Measurements from ENCODE around the gene BNIP3. TPM values are rescaled to one million over a fixed set of nuclear protein-coding genes. Genes with fewer than 3 reads are reported as not detected.

Gene BNIP3
- total RNA-seq, 1 donor from 2014 or later, result 29.2 TPM

- Mint-ChIP-seq H3K9me3 (ENCODE audit: unreplicated experiment) (no peaks in the 10 kb centered on the region), H3K27ac (ENCODE audit: unreplicated experiment) (no peak overlapping the region), H3K4me3 (ENCODE audit: unreplicated experiment) (no peak overlapping the region), H3K36me3 (ENCODE audit: unreplicated experiment) (no peaks in the 10 kb centered on the region), H3K4me1 (ENCODE audit: unreplicated experiment) (peaks cover 6% of the 10 kb centered on the region), H3K27me3 (ENCODE audit: unreplicated experiment) (peaks cover 30% of the 10 kb centered on the region)
- DNase-seq (ENCODE audit: extremely low spot score, unreplicated experiment), result no peak
- TF ChIP-seq CTCF (IDR thresholded peaks at IDR 0.05), result no peak
These were observed 37.6 kb upstream of the BNIP3 start for GRCh38 chr10:132019366-132019765.

DNA sequence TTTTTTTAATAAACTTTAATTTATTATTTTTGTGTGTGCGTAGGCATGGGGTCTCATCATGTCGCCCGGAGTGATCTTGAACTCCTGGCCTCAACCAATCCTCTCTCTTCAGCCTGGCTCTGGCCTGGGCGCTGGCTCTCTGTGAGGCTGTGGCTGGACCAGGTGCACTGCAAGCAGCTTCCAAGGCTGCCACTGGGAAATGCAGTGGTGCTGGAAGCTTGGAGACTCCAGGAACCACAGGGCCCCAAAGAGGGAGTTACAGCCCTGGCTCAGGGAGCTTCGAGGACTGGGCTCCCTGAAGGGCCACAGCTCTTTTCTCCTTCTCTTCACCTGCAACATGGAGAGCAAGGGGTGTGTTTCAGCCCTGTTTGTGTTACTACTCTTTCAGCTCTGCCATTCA lies 36.7 kb upstream of the BNIP3 start:
- no peak for TF ChIP-seq CTCF (IDR thresholded peaks at IDR 0.05)
- Mint-ChIP-seq H3K36me3 (ENCODE audit: unreplicated experiment) (no peaks in the 10 kb centered on the region), H3K4me1 (ENCODE audit: unreplicated experiment) (peaks cover 6% of the 10 kb centered on the region), H3K4me3 (ENCODE audit: unreplicated experiment) (no peak overlapping the region), H3K27me3 (ENCODE audit: unreplicated experiment) (peaks cover 30% of the 10 kb centered on the region), H3K9me3 (ENCODE audit: unreplicated experiment) (no peaks in the 10 kb centered on the region), H3K27ac (ENCODE audit: unreplicated experiment) (no peak overlapping the region)
- no peak for DNase-seq (ENCODE audit: extremely low spot score, unreplicated experiment)

- no peak for DNase-seq (ENCODE audit: extremely low spot score, unreplicated experiment)
- Mint-ChIP-seq H3K36me3 (ENCODE audit: unreplicated experiment) (no peaks in the 10 kb centered on the region), H3K9me3 (ENCODE audit: unreplicated experiment) (no peaks in the 10 kb centered on the region), H3K27me3 (ENCODE audit: unreplicated experiment) (peaks cover 38% of the 10 kb centered on the region), H3K27ac (ENCODE audit: unreplicated experiment) (no peak overlapping the region), H3K4me1 (ENCODE audit: unreplicated experiment) (no peaks in the 10 kb centered on the region), H3K4me3 (ENCODE audit: unreplicated experiment) (no peak overlapping the region)
- no peak for TF ChIP-seq CTCF (IDR thresholded peaks at IDR 0.05)
These were observed 34.8 kb upstream of the BNIP3 start for GRCh38 chr10:132016514-132016913.

GRCh38 chr10:132011445-132011844 lies 29.7 kb upstream of the BNIP3 start:
- no peaks in the 10 kb centered on the region for H3K4me1 Mint-ChIP-seq (ENCODE audit: unreplicated experiment)
- no peak for TF ChIP-seq CTCF (IDR thresholded peaks at IDR 0.05)
- no peaks in the 10 kb centered on the region for H3K9me3 Mint-ChIP-seq (ENCODE audit: unreplicated experiment)
- H3K27me3 Mint-ChIP-seq (ENCODE audit: unreplicated experiment), result peaks cover 62% of the 10 kb centered on the region
- no peak overlapping the region for H3K4me3 Mint-ChIP-seq (ENCODE audit: unreplicated experiment)
- DNase-seq (ENCODE audit: extremely low spot score, unreplicated experiment), result no peak
- H3K36me3 Mint-ChIP-seq (ENCODE audit: unreplicated experiment), result no peaks in the 10 kb centered on the region
- no peak overlapping the region for H3K27ac Mint-ChIP-seq (ENCODE audit: unreplicated experiment)

DNA sequence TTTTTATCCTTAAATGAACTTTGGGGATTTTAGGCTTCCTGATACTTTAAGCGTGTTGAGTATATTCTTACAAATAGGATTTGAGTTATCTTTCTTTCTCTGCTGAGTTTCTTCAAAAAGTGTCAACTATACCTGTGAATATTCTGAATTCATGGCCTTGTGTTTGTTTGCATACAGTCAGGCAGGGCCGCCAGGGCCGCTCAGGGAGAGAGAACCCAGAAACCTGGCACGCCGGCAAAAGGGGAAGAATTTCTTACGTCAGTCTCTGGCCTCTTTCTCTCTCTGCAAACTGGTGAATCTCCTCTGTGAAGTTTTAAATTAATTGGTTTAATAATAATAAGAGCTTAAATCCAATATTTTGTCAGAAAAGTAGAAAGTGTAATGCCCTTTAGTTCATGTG lies 29.3 kb upstream of the BNIP3 start:
- DNase-seq (ENCODE audit: extremely low spot score, unreplicated experiment), result no peak
- no peaks in the 10 kb centered on the region for H3K4me1 Mint-ChIP-seq (ENCODE audit: unreplicated experiment)
- H3K36me3 Mint-ChIP-seq (ENCODE audit: unreplicated experiment), result no peaks in the 10 kb centered on the region
- no peak overlapping the region for H3K27ac Mint-ChIP-seq (ENCODE audit: unreplicated experiment)
- TF ChIP-seq CTCF (IDR thresholded peaks at IDR 0.05), result no peak
- H3K27me3 Mint-ChIP-seq (ENCODE audit: unreplicated experiment), result peaks cover 62% of the 10 kb centered on the region
- no peak overlapping the region for H3K4me3 Mint-ChIP-seq (ENCODE audit: unreplicated experiment)
- no peaks in the 10 kb centered on the region for H3K9me3 Mint-ChIP-seq (ENCODE audit: unreplicated experiment)

Measured in osteocyte (in vitro differentiated cells).